ENCODE results near the gene SH3YL1.

- no peak for TF ChIP-seq CTCF (conservative IDR thresholded peaks at IDR 0.05)
- TF ChIP-seq ZFX (IDR thresholded peaks at IDR 0.05) = no peak
Measured at GRCh38 chr2:249538-250042, 14.2 kb downstream of the SH3YL1 start.

All from C4-2B (cell line).